Mesodermal cell (in vitro differentiated cells): Measurements from ENCODE around the gene SLFN13. TPM values are rescaled to one million over a fixed set of nuclear protein-coding genes. Genes with fewer than 3 reads are reported as not detected.

Experiments
- H3K27ac ChIP-seq: 2 replicates; pipeline ENCODE4 v1.7.0; 2013; ENCODE audit warnings: mild to moderate bottlenecking, low read depth, low read length, moderate library complexity; ENCODE audit not compliant: severe bottlenecking
- H3K36me3 ChIP-seq: 2 replicates; pipeline ENCODE4 v1.7.1; 2013; ENCODE audit warnings: mild to moderate bottlenecking, low read length, moderate library complexity; ENCODE audit not compliant: control insufficient read depth, insufficient read depth
- H3K4me1 ChIP-seq: one replicate; pipeline ENCODE4 v1.7.1; 2013; ENCODE audit warnings: mild to moderate bottlenecking, low read length; ENCODE audit not compliant: insufficient read depth, control insufficient read depth, poor library complexity, severe bottlenecking
- H3K4me3 ChIP-seq: 2 replicates; pipeline ENCODE4 v1.7.0; 2013; ENCODE audit warnings: low read length, control low read depth, mild to moderate bottlenecking; ENCODE audit not compliant: insufficient read depth, poor library complexity, severe bottlenecking; ENCODE audit errors: extremely low read depth
- H3K9me3 ChIP-seq: 2 replicates; pipeline ENCODE4 v1.7.1; 2013; ENCODE audit warnings: mild to moderate bottlenecking, low read length, moderate library complexity; ENCODE audit not compliant: control insufficient read depth
- whole genome bisulfite sequencing, 2 experiments: methylation state at CpG; one replicate each; pipeline ENCODE4 v1.1.5; 2013; ENCODE audit warnings: missing lambda C conversion rate in 2 of 2; ENCODE audit not compliant: insufficient coverage in 2 of 2; 5-methylcytosine and 5-hydroxymethylcytosine counted together
- polyA plus RNA-seq, 2 experiments: library from polyadenylated mRNA; stranded (reverse); fragments of 50-300 nt; gene quantifications; one replicate each; pipeline ENCODE4 v1.2.3, GENCODE V29; 2013

SLFN13 gene
- polyA plus RNA-seq (2013, experiment 1 of 2), result 2.5 TPM
- polyA plus RNA-seq (2013, experiment 2 of 2), result 1.6 TPM

GRCh38 chr17:35448214-35448898, at the start of gene SLFN13:
Gene SLFN13, minus strand, starts transcription at chr17:35448766. Its CDS starts 3,086 bp downstream, at chr17:35445680.
- peak within 1 kb of the TSS; percentile 36 for H3K27ac ChIP-seq
- 77 to 86% methylated on average over 29 to 43 of the region's 44 CpGs for WGBS, 2 experiments
- no peaks in the 10 kb centered on the region for H3K9me3 ChIP-seq
- H3K36me3 ChIP-seq, result no peaks in the 10 kb centered on the region
- peaks cover 3% of the 10 kb centered on the region for H3K4me1 ChIP-seq
- H3K4me3 ChIP-seq, result peak within 1 kb of the TSS; percentile 19

GRCh38 chr17:35496451-35497290, 48.1 kb upstream of the SLFN13 start:
- 72 to 84% methylated on average over 23 to 29 of the region's 30 CpGs for WGBS, 2 experiments
- Histone ChIP-seq H3K36me3 (no peaks in the 10 kb centered on the region), H3K4me3 (no peak overlapping the region), H3K4me1 (no peaks in the 10 kb centered on the region), H3K27ac (no peak overlapping the region), H3K9me3 (no peaks in the 10 kb centered on the region)

GRCh38 chr17:35493040-35493439, 44.5 kb upstream of the SLFN13 start:
- Histone ChIP-seq H3K9me3 (no peaks in the 10 kb centered on the region), H3K36me3 (no peaks in the 10 kb centered on the region), H3K4me1 (no peaks in the 10 kb centered on the region), H3K27ac (no peak overlapping the region), H3K4me3 (no peak overlapping the region)
- WGBS, 2 experiments, result no CpG with 5 or more reads among the region's 2 CpGs

- WGBS, 2 experiments, result 86 to 100% methylated on average over 2 of the region's 3 CpGs
- H3K4me1 ChIP-seq, result no peaks in the 10 kb centered on the region
- H3K4me3 ChIP-seq, result no peak overlapping the region
- no peaks in the 10 kb centered on the region for H3K9me3 ChIP-seq
- no peak overlapping the region for H3K27ac ChIP-seq
- no peaks in the 10 kb centered on the region for H3K36me3 ChIP-seq
These were observed 42.9 kb upstream of the SLFN13 start for GRCh38 chr17:35491417-35491816.

GRCh38 chr17:35489944-35490343, 41.4 kb upstream of the SLFN13 start:
- WGBS, 2 experiments, result 71 to 95% methylated on average over 11 to 16 of the region's 18 CpGs
- H3K9me3 ChIP-seq, result no peaks in the 10 kb centered on the region
- no peak overlapping the region for H3K27ac ChIP-seq
- no peaks in the 10 kb centered on the region for H3K4me1 ChIP-seq
- H3K36me3 ChIP-seq, result no peaks in the 10 kb centered on the region
- no peak overlapping the region for H3K4me3 ChIP-seq

GRCh38 chr17:35488991-35489390, 40.4 kb upstream of the SLFN13 start:
- no peaks in the 10 kb centered on the region for H3K9me3 ChIP-seq
- WGBS, 2 experiments, result 91 to 94% methylated on average over 13 to 14 of the region's 15 CpGs
- H3K4me3 ChIP-seq, result no peak overlapping the region
- no peak overlapping the region for H3K27ac ChIP-seq
- no peaks in the 10 kb centered on the region for H3K4me1 ChIP-seq
- no peaks in the 10 kb centered on the region for H3K36me3 ChIP-seq

- no peaks in the 10 kb centered on the region for H3K4me1 ChIP-seq
- H3K27ac ChIP-seq, result no peak overlapping the region
- H3K36me3 ChIP-seq, result no peaks in the 10 kb centered on the region
- H3K9me3 ChIP-seq, result no peaks in the 10 kb centered on the region
- WGBS, 2 experiments, result 82 to 83% methylated on average over 39 to 42 of the region's 42 CpGs
- peak overlapping the region; percentile 5 for H3K4me3 ChIP-seq
These were observed 38.6 kb upstream of the SLFN13 start for GRCh38 chr17:35486920-35487732.

- Histone ChIP-seq H3K4me1 (no peaks in the 10 kb centered on the region), H3K27ac (no peak overlapping the region), H3K4me3 (no peak overlapping the region), H3K9me3 (no peaks in the 10 kb centered on the region), H3K36me3 (no peaks in the 10 kb centered on the region)
- WGBS, 2 experiments, result 60 to 100% methylated on average over 1 of the region's 5 CpGs
These were observed 30.7 kb upstream of the SLFN13 start for GRCh38 chr17:35479271-35479670.

- Histone ChIP-seq H3K27ac (no peak overlapping the region), H3K4me1 (no peaks in the 10 kb centered on the region), H3K36me3 (no peaks in the 10 kb centered on the region), H3K4me3 (no peak overlapping the region), H3K9me3 (no peaks in the 10 kb centered on the region)
- WGBS, 2 experiments, result 60 to 86% methylated on average over 1 of the region's 5 CpGs
These were observed 28.7 kb upstream of the SLFN13 start for GRCh38 chr17:35477248-35477647.

- Histone ChIP-seq H3K4me1 (no peaks in the 10 kb centered on the region), H3K4me3 (no peak overlapping the region), H3K36me3 (no peaks in the 10 kb centered on the region), H3K9me3 (no peaks in the 10 kb centered on the region), H3K27ac (no peak overlapping the region)
- WGBS, 2 experiments, result 71 to 100% methylated on average over 1 of the region's 2 CpGs
These were observed 27.8 kb upstream of the SLFN13 start for GRCh38 chr17:35476283-35476820.
